Fibroblast of pulmonary artery (primary cell): ENCODE results near the gene CLK2.

ENCODE experiments used
- DNase-seq: peaks from one replicate; pipeline ENCODE4 v3.0.0-alpha.2; 2010; ENCODE audit warnings: low read depth
- H3K4me3 ChIP-seq: replicated peaks from 2 replicates; pipeline ENCODE4 v1.5.1; 2011; ENCODE audit warnings: low read depth, mild to moderate bottlenecking, control low read depth, low read length, moderate library complexity
- TF ChIP-seq, protein P1 (sequence below): IDR thresholded peaks from 2 replicates; pipeline ENCODE4 v1.5.1; 2011; ENCODE audit warnings: mild to moderate bottlenecking, control low read depth, low read length, inconsistent platforms; ENCODE audit errors: missing control alignments

CLK2 gene

DNA sequence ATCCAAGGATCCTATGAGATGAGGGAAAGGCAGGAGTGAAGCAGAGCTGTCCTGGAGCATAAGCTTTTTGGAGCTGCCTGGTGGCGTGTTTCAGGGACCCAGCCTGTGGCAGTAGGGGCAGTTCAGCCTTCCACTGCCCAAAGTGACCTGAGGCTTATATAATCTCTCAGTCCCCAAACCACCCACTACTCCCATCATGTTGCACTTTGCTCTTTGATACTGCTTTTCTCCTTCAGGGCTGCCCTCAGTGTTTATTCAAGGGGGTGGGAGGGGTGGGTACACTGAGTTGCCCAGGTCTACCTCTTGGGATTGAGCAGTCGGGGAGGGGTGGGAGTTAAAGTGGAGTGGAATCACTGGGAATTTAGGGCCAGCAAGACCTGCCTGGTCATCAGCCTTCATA is 13.2 kb upstream of the CLK2 start:
- no peak for DNase-seq
- H3K4me3 ChIP-seq: no peak overlapping the region
- TF ChIP-seq, protein P1, sequence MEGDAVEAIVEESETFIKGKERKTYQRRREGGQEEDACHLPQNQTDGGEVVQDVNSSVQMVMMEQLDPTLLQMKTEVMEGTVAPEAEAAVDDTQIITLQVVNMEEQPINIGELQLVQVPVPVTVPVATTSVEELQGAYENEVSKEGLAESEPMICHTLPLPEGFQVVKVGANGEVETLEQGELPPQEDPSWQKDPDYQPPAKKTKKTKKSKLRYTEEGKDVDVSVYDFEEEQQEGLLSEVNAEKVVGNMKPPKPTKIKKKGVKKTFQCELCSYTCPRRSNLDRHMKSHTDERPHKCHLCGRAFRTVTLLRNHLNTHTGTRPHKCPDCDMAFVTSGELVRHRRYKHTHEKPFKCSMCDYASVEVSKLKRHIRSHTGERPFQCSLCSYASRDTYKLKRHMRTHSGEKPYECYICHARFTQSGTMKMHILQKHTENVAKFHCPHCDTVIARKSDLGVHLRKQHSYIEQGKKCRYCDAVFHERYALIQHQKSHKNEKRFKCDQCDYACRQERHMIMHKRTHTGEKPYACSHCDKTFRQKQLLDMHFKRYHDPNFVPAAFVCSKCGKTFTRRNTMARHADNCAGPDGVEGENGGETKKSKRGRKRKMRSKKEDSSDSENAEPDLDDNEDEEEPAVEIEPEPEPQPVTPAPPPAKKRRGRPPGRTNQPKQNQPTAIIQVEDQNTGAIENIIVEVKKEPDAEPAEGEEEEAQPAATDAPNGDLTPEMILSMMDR: no peak

GRCh38 chr1:155285631-155286044 is 12.3 kb upstream of the CLK2 start:
- TF ChIP-seq, protein P1: no peak
- no peak overlapping the region for H3K4me3 ChIP-seq
- no peak for DNase-seq

- TF ChIP-seq, protein P1: no peak
- no peak overlapping the region for H3K4me3 ChIP-seq
- DNase-seq: no peak
Measured at GRCh38 chr1:155285063-155285462, 11.8 kb upstream of the CLK2 start.

DNA sequence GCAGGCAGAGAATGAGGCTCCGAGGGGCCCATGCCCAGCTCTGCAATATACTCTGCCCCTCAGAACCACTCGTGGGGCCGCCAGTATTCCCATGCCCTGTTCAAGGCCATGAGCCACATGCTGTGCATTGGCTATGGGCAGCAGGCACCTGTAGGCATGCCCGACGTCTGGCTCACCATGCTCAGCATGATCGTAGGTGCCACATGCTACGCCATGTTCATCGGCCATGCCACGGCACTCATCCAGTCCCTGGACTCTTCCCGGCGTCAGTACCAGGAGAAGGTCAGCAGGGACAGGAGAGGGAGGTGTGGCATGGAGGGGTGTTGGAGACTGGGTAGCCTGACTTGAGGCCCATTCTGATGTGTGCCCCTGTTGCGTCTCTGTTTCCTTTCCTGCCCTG is 11.2 kb upstream of the CLK2 start:
- DNase-seq: no peak
- TF ChIP-seq, protein P1: no peak
- no peak overlapping the region for H3K4me3 ChIP-seq

- no peak overlapping the region for H3K4me3 ChIP-seq
- no peak for DNase-seq
- TF ChIP-seq, protein P1: no peak
Measured at GRCh38 chr1:155282488-155283091, 9.3 kb upstream of the CLK2 start.

DNA sequence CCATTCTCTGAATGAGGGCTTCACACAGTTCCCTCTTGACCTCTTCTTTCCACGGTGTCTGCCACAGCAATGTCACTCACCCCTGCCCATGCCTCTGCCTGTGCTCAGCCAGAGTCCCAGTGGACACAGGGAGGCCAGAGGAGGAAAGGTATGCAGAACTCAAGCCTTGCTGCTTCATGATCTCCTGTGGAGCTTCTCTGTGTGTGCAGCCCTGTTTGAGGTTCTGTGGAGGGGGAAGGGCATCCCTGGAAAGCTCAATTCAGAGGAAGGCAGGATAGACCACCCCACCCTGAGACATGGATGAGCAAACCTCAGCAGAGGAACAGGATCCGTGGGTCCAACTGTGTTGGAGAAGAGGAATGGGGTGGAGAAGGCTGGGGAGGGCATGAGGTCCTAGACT is 6.0 kb upstream of the CLK2 start:
- no peak overlapping the region for H3K4me3 ChIP-seq
- no peak for DNase-seq
- TF ChIP-seq, protein P1: no peak

DNA sequence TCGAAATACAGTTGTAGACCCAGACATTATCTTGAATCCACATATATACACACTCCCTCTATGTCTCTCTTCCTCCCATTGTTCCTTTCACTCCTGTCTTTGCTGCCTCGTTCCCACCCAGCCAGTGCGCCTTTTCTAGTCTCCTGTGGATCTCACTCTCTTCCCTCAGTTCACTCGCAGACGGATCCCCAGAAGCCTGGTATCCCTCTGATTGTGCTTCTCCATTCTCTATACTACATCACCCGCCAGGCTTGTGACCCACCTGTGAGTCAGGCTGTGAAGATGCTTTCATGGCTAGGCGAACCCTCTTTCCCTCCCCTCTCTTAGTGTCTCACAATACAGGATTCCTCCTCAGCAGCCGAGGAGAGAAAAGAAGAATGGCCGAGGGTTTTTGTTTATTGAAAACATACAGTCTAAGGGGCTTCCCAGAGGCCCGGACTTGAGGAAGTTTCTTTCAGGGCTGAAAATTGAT is 5.4 kb upstream of the CLK2 start:
- TF ChIP-seq, protein P1: no peak
- H3K4me3 ChIP-seq: no peak overlapping the region
- DNase-seq: no peak
